Psoas muscle (tissue), 8 donors: ENCODE results near the gene PRKX. TPM values are rescaled to one million over a fixed set of nuclear protein-coding genes. Genes with fewer than 3 reads are reported as not detected.
"Not testable (repeated sequence)": the region's sequence is repeated elsewhere in the genome, so short reads cannot be mapped to it uniquely, and the experiment has no call there.

Source experiments
- ATAC-seq, 4 donors: fragments of 200-7000 bp; cut with Tn5 transposase; one replicate each; pipeline ENCODE4 v1.9.1; 2020; ENCODE audit warnings: moderate library complexity in 3 of 4, mild to moderate bottlenecking in 2 of 4
- DNase-seq, 2 donors: peaks; one replicate each; pipeline ENCODE4 v3.0.0-alpha.2; 2020
- H3K27ac ChIP-seq: fragments of 200-600 bp; one replicate; pipeline ENCODE4 v1.8.0; 2022
- H3K27me3 ChIP-seq, 3 donors: fragments of 200-600 bp in 1 of 3; one replicate each; pipeline versions ENCODE4 v1.6.1 to v1.8.0; 2013 to 2022; ENCODE audit warnings: low read length in 2 of 3, mild to moderate bottlenecking in 2 of 3, moderate library complexity in 1 of 3; ENCODE audit not compliant: insufficient read depth in 3 of 3
- H3K36me3 ChIP-seq, 2 donors: fragments of 200-600 bp in 1 of 2; one replicate each; pipeline versions ENCODE4 v1.6.1 to v1.8.0; 2013 to 2022; ENCODE audit warnings: low read depth in 1 of 2, mild to moderate bottlenecking in 1 of 2, moderate library complexity in 1 of 2; ENCODE audit not compliant: insufficient read depth in 1 of 2
- H3K4me1 ChIP-seq: fragments of 200-600 bp; one replicate; pipeline ENCODE4 v1.8.0; 2022
- H3K4me3 ChIP-seq: fragments of 200-600 bp; one replicate; pipeline ENCODE4 v1.8.0; 2022; ENCODE audit warnings: mild to moderate bottlenecking
- H3K9me3 ChIP-seq: fragments of 200-600 bp; one replicate; pipeline ENCODE4 v1.8.0; 2022
- CTCF ChIP-seq: fragments of 200-600 bp; IDR thresholded peaks from one replicate; pipeline ENCODE4 v1.8.0; 2022; ENCODE audit warnings: antibody characterized with exemption
- WGBS, 3 donors: extraction: QIAGEN DNeasy Blood & Tissue Kit; methylation state at CpG; one replicate each; pipeline versions ENCODE4 v1.1.6 to v1.1.7; 2013; 5-methylcytosine and 5-hydroxymethylcytosine counted together
- intact Hi-C, 2 donors: fragments of 100-400 bp; cut with DNase I; formaldehyde crosslinking; loops; one replicate each; pipeline versions ENCODE4 v1.11.0 to v1.14.2; 2022
- polyA plus RNA-seq, 3 donors: library from polyadenylated mRNA; stranded (reverse); fragments of 200-250 nt; gene quantifications; one replicate each; pipeline ENCODE4 v1.2.3, GENCODE V29; 2013
- total RNA-seq, 4 donors: library from RNA; stranded (reverse); fragmentation: NEBNext Ultra II Directional in 2 of 4; extraction: Animal tissue kit (Norgen Biotek cat#: 25700) in 2 of 4; gene quantifications; one replicate each; pipeline versions ENCODE4 v1.2.1 to v1.2.4, GENCODE V29; 2021 to 2023
- donor health status: healthy with polysubstance abuse.
- donor health status: DM: no; HTN: no; CAD: no; lungs with moderate emphysema.
- donor health status: Bipolar disorder and iron deficiency.
- donor health status: healthy.
- donor health status: DM: yes; HTN: yes; CAD: no.
- donor health status: DM: no; HTN: no; CAD: no.
- donor health status: DM: no; HTN: no; CAD: no.
- donor health status: DM: yes; HTN: yes; CAD: no.

PRKX gene
- total and polyA plus RNA-seq, 7 donors = 0.59 to 4.5 (median 2.7) TPM

- WGBS, 3 donors = 91 to 98% (median 97%) methylated on average over 4 of the region's 4 CpGs
- no peaks in the 10 kb centered on the region for H3K4me1 ChIP-seq
- H3K9me3 ChIP-seq = no peaks in the 10 kb centered on the region
- H3K27me3 ChIP-seq = no peaks in the 10 kb centered on the region
- no peak for ATAC-seq
- no peaks in the 10 kb centered on the region for H3K36me3 ChIP-seq
- H3K4me3 ChIP-seq = no peak overlapping the region
- TF ChIP-seq CTCF = no peak
- H3K27ac ChIP-seq = no peak overlapping the region
- intact Hi-C loops = loop anchor here in 1 of 2 donors (10.0 kb wide), 1 partner anchor 522 kb away; no protein-coding TSS in a partner anchor
- no peak for DNase-seq
Measured at GRCh38 chrX:3636803-3637202, 76.6 kb downstream of the PRKX start.

- Histone ChIP-seq H3K36me3 (no peaks in the 10 kb centered on the region), H3K27me3 (no peaks in the 10 kb centered on the region), H3K27ac (no peak overlapping the region), H3K9me3 (no peaks in the 10 kb centered on the region), H3K4me1 (no peaks in the 10 kb centered on the region), H3K4me3 (no peak overlapping the region)
- intact Hi-C loops = loop anchor here in 1 of 2 donors (10.0 kb wide), 1 partner anchor 516 kb away; no protein-coding TSS in a partner anchor
- TF ChIP-seq CTCF = no peak
- WGBS, 3 donors = 77 to 95% (median 94%) methylated on average over 2 to 3 of the region's 3 CpGs
- ATAC-seq = no peak
- DNase-seq = no peak
Measured at GRCh38 chrX:3631196-3631595, 82.3 kb downstream of the PRKX start.

- no peak for DNase-seq
- Histone ChIP-seq H3K27ac (no peak overlapping the region), H3K36me3 (no peaks in the 10 kb centered on the region), H3K4me1 (no peaks in the 10 kb centered on the region), H3K9me3 (no peaks in the 10 kb centered on the region), H3K27me3 (no peaks in the 10 kb centered on the region), H3K4me3 (no peak overlapping the region)
- no peak for TF ChIP-seq CTCF
- no peak for ATAC-seq
- intact Hi-C loops = no loop called here
- 95 to 98% (median 97%) methylated on average over 7 of the region's 7 CpGs for WGBS, 3 donors
Measured at GRCh38 chrX:3627594-3627993, 85.9 kb downstream of the PRKX start.

- WGBS, 3 donors = 65 to 71% (median 66%) methylated on average over 6 of the region's 6 CpGs
- intact Hi-C loops = no loop called here
Measured at GRCh38 chrX:3621414-3621813, 92.0 kb downstream of the PRKX start.

GRCh38 chrX:3611744-3612143 lies 101.7 kb downstream of the PRKX start:
- H3K9me3 ChIP-seq, H3K4me3 ChIP-seq, H3K27ac ChIP-seq, ATAC-seq, H3K4me1 ChIP-seq, H3K36me3 ChIP-seq, DNase-seq, intact Hi-C loops, H3K27me3 ChIP-seq: not testable (repeated sequence)
- 79 to 93% (median 85%) methylated on average over 4 to 6 of the region's 6 CpGs for WGBS, 3 donors

More at GRCh38 chrX:3621414-3621813, 92.0 kb downstream of the PRKX start:
- ATAC-seq (no peak), DNase-seq (no peak)
- Histone ChIP-seq H3K27ac (no peak overlapping the region), H3K4me3 (no peak overlapping the region), H3K36me3 (no peaks in the 10 kb centered on the region), H3K4me1 (no peaks in the 10 kb centered on the region), H3K9me3 (no peaks in the 10 kb centered on the region), H3K27me3 (no peaks in the 10 kb centered on the region)
- no peak for TF ChIP-seq CTCF
